Measurements from ENCODE around the gene FAM210A.

DNA sequence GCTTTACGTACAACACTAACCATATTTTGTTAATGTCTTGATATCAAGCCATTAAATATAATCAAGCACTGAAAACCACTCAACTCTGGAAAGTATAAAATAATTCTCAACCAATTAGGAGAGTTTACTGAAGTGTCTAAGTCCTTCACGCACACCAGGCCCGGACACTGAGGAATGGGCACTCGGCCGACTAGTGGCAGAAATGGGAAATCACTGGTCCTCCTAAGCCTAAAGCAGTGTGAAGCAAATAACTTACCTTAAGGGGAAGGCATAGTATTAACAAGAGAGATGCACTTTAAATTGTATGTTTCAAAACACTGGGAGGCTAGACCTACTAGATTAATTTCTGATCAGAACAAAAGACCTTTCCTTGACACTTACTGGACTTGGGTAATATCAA, 45.7 kb downstream of the FAM210A start:
- TF ChIP-seq, protein P1, sequence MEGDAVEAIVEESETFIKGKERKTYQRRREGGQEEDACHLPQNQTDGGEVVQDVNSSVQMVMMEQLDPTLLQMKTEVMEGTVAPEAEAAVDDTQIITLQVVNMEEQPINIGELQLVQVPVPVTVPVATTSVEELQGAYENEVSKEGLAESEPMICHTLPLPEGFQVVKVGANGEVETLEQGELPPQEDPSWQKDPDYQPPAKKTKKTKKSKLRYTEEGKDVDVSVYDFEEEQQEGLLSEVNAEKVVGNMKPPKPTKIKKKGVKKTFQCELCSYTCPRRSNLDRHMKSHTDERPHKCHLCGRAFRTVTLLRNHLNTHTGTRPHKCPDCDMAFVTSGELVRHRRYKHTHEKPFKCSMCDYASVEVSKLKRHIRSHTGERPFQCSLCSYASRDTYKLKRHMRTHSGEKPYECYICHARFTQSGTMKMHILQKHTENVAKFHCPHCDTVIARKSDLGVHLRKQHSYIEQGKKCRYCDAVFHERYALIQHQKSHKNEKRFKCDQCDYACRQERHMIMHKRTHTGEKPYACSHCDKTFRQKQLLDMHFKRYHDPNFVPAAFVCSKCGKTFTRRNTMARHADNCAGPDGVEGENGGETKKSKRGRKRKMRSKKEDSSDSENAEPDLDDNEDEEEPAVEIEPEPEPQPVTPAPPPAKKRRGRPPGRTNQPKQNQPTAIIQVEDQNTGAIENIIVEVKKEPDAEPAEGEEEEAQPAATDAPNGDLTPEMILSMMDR (IDR thresholded peaks at IDR 0.05), result peak; percentile 21
- no peak for TF ChIP-seq EZH2 (IDR thresholded peaks at IDR 0.05; ENCODE audit: borderline replicate concordance, insufficient read depth, low read depth, low read length, poor library complexity, severe bottlenecking)
